CD4-positive, alpha-beta T cell (primary cell): ENCODE data around the gene RCAN3. TPM values are rescaled to one million over a fixed set of nuclear protein-coding genes. Genes with fewer than 3 reads are reported as not detected.

Experiments used
- ATAC-seq: fragments of 200-7000 bp; cut with Tn5 transposase; one replicate; pipeline ENCODE4 v1.10.0; 2022; ENCODE audit warnings: mild to moderate bottlenecking; ENCODE audit not compliant: poor library complexity
- CTCF ChIA-PET: fragments of 350-600 bp; sonication (Branson Sonifier 250); formaldehyde crosslinking; loops from one replicate; lab custom pipeline; 2021; ENCODE audit warnings: antibody characterized with exemption, inconsistent platforms; lab: Charles Lee
- POLR2A ChIA-PET: fragments of 350-600 bp; sonication (Branson Sonifier 250); formaldehyde crosslinking; loops from one replicate; lab custom pipeline; 2021; ENCODE audit warnings: antibody characterized with exemption, inconsistent platforms; lab: Charles Lee
- DNase-seq, 14 experiments: peaks; one replicate each; pipeline ENCODE4 v3.0.0-alpha.2; 2013 to 2020; ENCODE audit warnings: mixed read lengths in 2 of 14
- H3K27ac ChIP-seq, 2 donors: one replicate each; pipeline versions ENCODE4 v1.5.1 to v1.7.0; 2013; ENCODE audit warnings: low read length in 2 of 2, low read depth in 1 of 2, mild to moderate bottlenecking in 1 of 2
- H3K27me3 ChIP-seq, 2 experiments: 1 replicate in 1 of 2; 2 replicates in 1 of 2; pipeline versions ENCODE4 v1.6.1 to v1.7.0; 2013; ENCODE audit warnings: low read length in 2 of 2, control low read depth in 1 of 2, mild to moderate bottlenecking in 1 of 2, moderate library complexity in 1 of 2; ENCODE audit not compliant: insufficient read depth in 2 of 2, control insufficient read depth in 1 of 2
- H3K36me3 ChIP-seq: one replicate; pipeline ENCODE4 v1.6.1; 2013; ENCODE audit warnings: low read length, control low read depth; ENCODE audit not compliant: insufficient read depth
- H3K4me1 ChIP-seq: one replicate; pipeline ENCODE4 v1.6.1; 2013; ENCODE audit warnings: low read length, control low read depth; ENCODE audit not compliant: insufficient read depth
- H3K4me3 ChIP-seq: one replicate; pipeline ENCODE4 v1.5.1; 2013; ENCODE audit warnings: mild to moderate bottlenecking, low read length, moderate library complexity
- H3K9me3 ChIP-seq, 2 experiments: 1 replicate in 1 of 2; 2 replicates in 1 of 2; pipeline versions ENCODE4 v1.6.1 to v1.7.0; 2013; ENCODE audit warnings: low read length in 2 of 2, mild to moderate bottlenecking in 2 of 2, control low read depth in 1 of 2, moderate library complexity in 1 of 2; ENCODE audit not compliant: control insufficient read depth in 1 of 2, insufficient read depth in 1 of 2
- H3K27ac Mint-ChIP-seq: one replicate; pipeline ENCODE4 v1.8.0; 2020; ENCODE audit warnings: mixed read lengths
- H3K27me3 Mint-ChIP-seq: one replicate; pipeline ENCODE4 v1.8.0; 2021; ENCODE audit warnings: mixed read lengths
- H3K36me3 Mint-ChIP-seq: one replicate; pipeline ENCODE4 v1.8.0; 2021; ENCODE audit warnings: low read depth, mixed read lengths
- H3K4me1 Mint-ChIP-seq: one replicate; pipeline ENCODE4 v1.8.0; 2021; ENCODE audit warnings: low read depth, mixed read lengths
- H3K4me3 Mint-ChIP-seq: one replicate; pipeline ENCODE4 v1.8.0; 2020; ENCODE audit warnings: mild to moderate bottlenecking, mixed read lengths
- H3K9me3 Mint-ChIP-seq: one replicate; pipeline ENCODE4 v1.8.0; 2020; ENCODE audit warnings: mixed read lengths
- intact Hi-C, 2 experiments: fragments of 100-400 bp; cut with DNase I in 1 of 2; cut with micrococcal nuclease in 1 of 2; formaldehyde crosslinking; loops; one replicate each; pipeline versions ENCODE4 v1.15.1 to v1.9.0; 2023 to 2025; cut with DNase I, micrococcal nuclease
- total RNA-seq, 174 experiments: library from RNA in 2 of 174; stranded (reverse) in 2 of 174; gene quantifications; one replicate each; pipeline ENCODE4 v1.2.3 and lab custom pipeline; 2021 to 2026
- TF ChIP-seq, protein P1 (sequence below): fragments of 200-600 bp; IDR thresholded peaks from one replicate; pipeline ENCODE4 v1.8.0; 2022; ENCODE audit warnings: antibody characterized with exemption, mild to moderate bottlenecking

RCAN3 gene
- total RNA-seq, 2 experiments from 2014 or later: 185 to 191 TPM

DNA sequence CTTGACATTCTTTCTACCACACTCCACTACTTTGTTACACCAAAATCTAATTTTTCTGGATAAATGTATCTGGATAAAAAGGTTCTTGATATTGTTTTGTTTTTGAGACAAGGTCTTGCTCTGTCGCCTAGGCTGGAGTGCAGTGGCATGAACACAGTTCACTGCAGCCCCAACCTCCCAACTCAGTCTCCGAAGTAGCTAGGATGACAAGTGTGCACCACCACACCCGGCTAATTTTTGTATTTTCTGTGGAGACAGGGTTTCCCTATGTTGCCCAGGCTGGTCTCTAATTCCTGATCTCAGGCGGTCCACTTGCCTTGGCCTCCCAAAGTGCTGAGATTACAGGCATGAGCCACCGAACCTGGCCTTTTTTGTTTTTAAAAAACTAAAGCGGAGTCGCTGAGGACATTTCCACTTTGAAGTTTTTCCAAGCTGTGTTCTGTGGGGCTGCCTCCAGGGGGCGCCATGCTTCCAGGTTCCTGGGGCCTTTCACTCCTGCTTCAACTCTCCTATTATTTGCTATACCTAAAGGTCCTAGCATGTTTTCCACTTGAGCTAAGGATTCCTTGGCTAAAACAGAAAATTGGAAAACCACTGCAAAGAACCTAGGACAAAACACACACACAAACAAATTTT, 39.2 kb downstream of the RCAN3 start:
- TF ChIP-seq, protein P1, sequence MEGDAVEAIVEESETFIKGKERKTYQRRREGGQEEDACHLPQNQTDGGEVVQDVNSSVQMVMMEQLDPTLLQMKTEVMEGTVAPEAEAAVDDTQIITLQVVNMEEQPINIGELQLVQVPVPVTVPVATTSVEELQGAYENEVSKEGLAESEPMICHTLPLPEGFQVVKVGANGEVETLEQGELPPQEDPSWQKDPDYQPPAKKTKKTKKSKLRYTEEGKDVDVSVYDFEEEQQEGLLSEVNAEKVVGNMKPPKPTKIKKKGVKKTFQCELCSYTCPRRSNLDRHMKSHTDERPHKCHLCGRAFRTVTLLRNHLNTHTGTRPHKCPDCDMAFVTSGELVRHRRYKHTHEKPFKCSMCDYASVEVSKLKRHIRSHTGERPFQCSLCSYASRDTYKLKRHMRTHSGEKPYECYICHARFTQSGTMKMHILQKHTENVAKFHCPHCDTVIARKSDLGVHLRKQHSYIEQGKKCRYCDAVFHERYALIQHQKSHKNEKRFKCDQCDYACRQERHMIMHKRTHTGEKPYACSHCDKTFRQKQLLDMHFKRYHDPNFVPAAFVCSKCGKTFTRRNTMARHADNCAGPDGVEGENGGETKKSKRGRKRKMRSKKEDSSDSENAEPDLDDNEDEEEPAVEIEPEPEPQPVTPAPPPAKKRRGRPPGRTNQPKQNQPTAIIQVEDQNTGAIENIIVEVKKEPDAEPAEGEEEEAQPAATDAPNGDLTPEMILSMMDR: peak; percentile 60
- H3K27me3 Mint-ChIP-seq: no peaks in the 10 kb centered on the region
- no peaks in the 10 kb centered on the region for H3K27me3 ChIP-seq
- intact Hi-C loops: loop anchor here in 1 of 2 experiments (1.0 kb wide), 1 partner anchor 45 kb away; no protein-coding TSS in a partner anchor
- no peak overlapping the region for H3K4me3 ChIP-seq
- H3K4me1 Mint-ChIP-seq: peaks cover 74% of the 10 kb centered on the region
- POLR2A ChIA-PET: interaction anchor here (0.7 to 4.3 kb wide), 6 partner anchors 36 to 127 kb away, joined by 3 to 16 read pairs (median 5); partner anchors contain the start of genes NIPAL3 and RCAN3
- H3K4me1 ChIP-seq: peaks cover 22% of the 10 kb centered on the region
- DNase-seq: peak in 5 of 14 experiments; percentile 19 to 59 (median 45)
- H3K36me3 Mint-ChIP-seq: peaks cover 48% of the 10 kb centered on the region
- H3K36me3 ChIP-seq: peaks cover 19% of the 10 kb centered on the region
- CTCF ChIA-PET: interaction anchor here (1.0 to 4.8 kb wide), 9 partner anchors 11 to 340 kb away, joined by 3 to 42 read pairs (median 3); partner anchors contain the start of gene NIPAL3
- H3K9me3 Mint-ChIP-seq: no peaks in the 10 kb centered on the region
- H3K27ac Mint-ChIP-seq: peak overlapping the region; percentile 87
- peak overlapping the region; percentile 15 for H3K4me3 Mint-ChIP-seq
- H3K27ac ChIP-seq: no peak overlapping the region
- ATAC-seq: no peak
- H3K9me3 ChIP-seq: no peaks in the 10 kb centered on the region

DNA sequence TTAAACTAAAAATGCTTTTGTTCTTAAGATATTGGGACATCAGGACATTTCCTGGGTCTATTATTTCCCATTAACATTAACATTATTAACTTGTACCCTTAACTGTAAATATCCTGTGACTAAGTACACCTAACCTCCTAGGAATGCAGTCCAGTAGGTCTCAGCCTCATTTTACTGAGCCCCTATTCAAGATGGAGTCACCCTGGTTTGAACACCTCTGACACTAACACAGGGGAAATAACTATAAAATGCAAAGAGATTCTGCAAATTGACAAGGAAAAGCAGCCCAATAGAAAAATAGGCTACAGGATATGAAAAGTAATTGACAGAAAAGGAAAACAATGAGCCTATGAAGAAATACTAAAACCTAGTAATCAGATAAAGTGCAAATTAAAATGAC, 41.6 kb downstream of the RCAN3 start:
- no peak overlapping the region for H3K27ac Mint-ChIP-seq
- no peak overlapping the region for H3K4me3 Mint-ChIP-seq
- ATAC-seq (no peak), DNase-seq (no peak)
- Histone ChIP-seq H3K27ac (no peak overlapping the region), H3K4me3 (no peak overlapping the region), H3K36me3 (no peaks in the 10 kb centered on the region), H3K4me1 (peaks cover 21% of the 10 kb centered on the region), H3K27me3 (no peaks in the 10 kb centered on the region), H3K9me3 (no peaks in the 10 kb centered on the region)
- TF ChIP-seq, protein P1: no peak
- ChIA-PET CTCF (no interaction called here), POLR2A (interaction anchor here (0.6 to 2.0 kb wide), 3 partner anchors 9 to 63 kb away, joined by 3 to 4 read pairs (median 3); no protein-coding TSS in a partner anchor)
- H3K27me3 Mint-ChIP-seq: no peaks in the 10 kb centered on the region
- no peaks in the 10 kb centered on the region for H3K9me3 Mint-ChIP-seq
- intact Hi-C loops: no loop called here
- peaks cover 57% of the 10 kb centered on the region for H3K4me1 Mint-ChIP-seq
- peaks cover 29% of the 10 kb centered on the region for H3K36me3 Mint-ChIP-seq

DNA sequence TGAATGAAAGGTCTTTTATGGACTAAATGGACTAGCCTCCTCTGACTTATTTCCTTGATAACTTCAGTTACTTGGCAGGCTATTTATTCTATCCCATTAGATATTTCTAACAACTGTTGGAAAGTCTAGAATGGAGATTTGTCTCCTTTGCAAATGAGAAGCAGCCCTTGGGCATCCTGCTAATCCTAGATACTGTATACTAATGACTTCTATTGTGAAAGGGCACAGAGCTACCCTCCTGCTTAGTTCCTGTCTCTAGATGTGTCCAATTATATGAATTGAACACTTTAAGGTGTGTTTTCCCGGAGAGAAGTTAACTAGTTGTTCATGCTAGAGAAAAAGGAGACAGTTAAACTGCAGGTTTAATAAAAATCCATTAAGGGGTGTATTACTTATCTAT, 43.0 kb downstream of the RCAN3 start:
- peak overlapping the region; percentile 50 for H3K27ac Mint-ChIP-seq

More for the DNA sequence above, 43.0 kb downstream of the RCAN3 start:
- intact Hi-C loops: no loop called here
- ATAC-seq (no peak), DNase-seq (no peak)
- H3K4me3 ChIP-seq: no peak overlapping the region
- no peaks in the 10 kb centered on the region for H3K27me3 Mint-ChIP-seq
- H3K27me3 ChIP-seq: no peaks in the 10 kb centered on the region
- H3K4me1 Mint-ChIP-seq: peaks cover 43% of the 10 kb centered on the region
- TF ChIP-seq, protein P1: no peak
- no peaks in the 10 kb centered on the region for H3K9me3 Mint-ChIP-seq
- ChIA-PET POLR2A (interaction anchor here (1.0 to 2.0 kb wide), 4 partner anchors 9 to 41 kb away, joined by 3 to 4 read pairs (median 4); no protein-coding TSS in a partner anchor), CTCF (no interaction called here)
- peaks cover 18% of the 10 kb centered on the region for H3K4me1 ChIP-seq
- H3K36me3 ChIP-seq: no peaks in the 10 kb centered on the region
- H3K27ac ChIP-seq: no peak overlapping the region
- H3K4me3 Mint-ChIP-seq: no peak overlapping the region
- H3K36me3 Mint-ChIP-seq: peaks cover 14% of the 10 kb centered on the region
- no peaks in the 10 kb centered on the region for H3K9me3 ChIP-seq
